ENCODE data around the gene ATP10B. TPM values are rescaled to one million over a fixed set of nuclear protein-coding genes. Genes with fewer than 3 reads are reported as not detected.

Gene ATP10B
- total RNA-seq, 1 experiment from 2014 or later, result 0.11 TPM

- H3K4me3 Mint-ChIP-seq, result no peak overlapping the region
- ATAC-seq (peak; percentile 96), DNase-seq (ENCODE audit: low spot score) (peak; percentile 59)
- no peaks in the 10 kb centered on the region; the same call in none of the 2 replicates for H3K27me3 Mint-ChIP-seq (ENCODE audit: low read depth)
- ChIA-PET CTCF (interaction anchor here (0.5 to 2.5 kb wide), 10 partner anchors 10 to 479 kb away, joined by 3 to 14 read pairs (median 4); no protein-coding TSS in a partner anchor), POLR2A (interaction anchor here (0.6 kb wide), 1 partner anchor 976 kb away, joined by 7 read pairs; no protein-coding TSS in a partner anchor)
- peaks cover 14% of the 10 kb centered on the region for H3K4me1 Mint-ChIP-seq
- H3K27ac Mint-ChIP-seq, result no peak overlapping the region
- no peaks in the 10 kb centered on the region; the same call in 1 of the 2 replicates for H3K9me3 Mint-ChIP-seq
- TF ChIP-seq ZNF219 (CRISPR knock-in tag; IDR thresholded peaks at IDR 0.05; ENCODE audit: borderline replicate concordance) (no peak), SMAD4 (CRISPR knock-in tag; IDR thresholded peaks at IDR 0.05) (no peak), MXD4 (CRISPR knock-in tag; IDR thresholded peaks at IDR 0.05; ENCODE audit: borderline replicate concordance) (no peak), TEAD4 (CRISPR knock-in tag; IDR thresholded peaks at IDR 0.05) (no peak), ZNF138 (CRISPR knock-in tag; conservative IDR thresholded peaks at IDR 0.05) (no peak), ATF6 (CRISPR knock-in tag; IDR thresholded peaks at IDR 0.05) (no peak), ZNF317 (CRISPR knock-in tag; IDR thresholded peaks at IDR 0.05; ENCODE audit: borderline replicate concordance, low read depth) (no peak)
- TF ChIP-seq, protein P1, sequence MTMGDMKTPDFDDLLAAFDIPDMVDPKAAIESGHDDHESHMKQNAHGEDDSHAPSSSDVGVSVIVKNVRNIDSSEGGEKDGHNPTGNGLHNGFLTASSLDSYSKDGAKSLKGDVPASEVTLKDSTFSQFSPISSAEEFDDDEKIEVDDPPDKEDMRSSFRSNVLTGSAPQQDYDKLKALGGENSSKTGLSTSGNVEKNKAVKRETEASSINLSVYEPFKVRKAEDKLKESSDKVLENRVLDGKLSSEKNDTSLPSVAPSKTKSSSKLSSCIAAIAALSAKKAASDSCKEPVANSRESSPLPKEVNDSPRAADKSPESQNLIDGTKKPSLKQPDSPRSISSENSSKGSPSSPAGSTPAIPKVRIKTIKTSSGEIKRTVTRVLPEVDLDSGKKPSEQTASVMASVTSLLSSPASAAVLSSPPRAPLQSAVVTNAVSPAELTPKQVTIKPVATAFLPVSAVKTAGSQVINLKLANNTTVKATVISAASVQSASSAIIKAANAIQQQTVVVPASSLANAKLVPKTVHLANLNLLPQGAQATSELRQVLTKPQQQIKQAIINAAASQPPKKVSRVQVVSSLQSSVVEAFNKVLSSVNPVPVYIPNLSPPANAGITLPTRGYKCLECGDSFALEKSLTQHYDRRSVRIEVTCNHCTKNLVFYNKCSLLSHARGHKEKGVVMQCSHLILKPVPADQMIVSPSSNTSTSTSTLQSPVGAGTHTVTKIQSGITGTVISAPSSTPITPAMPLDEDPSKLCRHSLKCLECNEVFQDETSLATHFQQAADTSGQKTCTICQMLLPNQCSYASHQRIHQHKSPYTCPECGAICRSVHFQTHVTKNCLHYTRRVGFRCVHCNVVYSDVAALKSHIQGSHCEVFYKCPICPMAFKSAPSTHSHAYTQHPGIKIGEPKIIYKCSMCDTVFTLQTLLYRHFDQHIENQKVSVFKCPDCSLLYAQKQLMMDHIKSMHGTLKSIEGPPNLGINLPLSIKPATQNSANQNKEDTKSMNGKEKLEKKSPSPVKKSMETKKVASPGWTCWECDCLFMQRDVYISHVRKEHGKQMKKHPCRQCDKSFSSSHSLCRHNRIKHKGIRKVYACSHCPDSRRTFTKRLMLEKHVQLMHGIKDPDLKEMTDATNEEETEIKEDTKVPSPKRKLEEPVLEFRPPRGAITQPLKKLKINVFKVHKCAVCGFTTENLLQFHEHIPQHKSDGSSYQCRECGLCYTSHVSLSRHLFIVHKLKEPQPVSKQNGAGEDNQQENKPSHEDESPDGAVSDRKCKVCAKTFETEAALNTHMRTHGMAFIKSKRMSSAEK (CRISPR knock-in tag; IDR thresholded peaks at IDR 0.05; ENCODE audit: borderline replicate concordance), result no peak
- H3K36me3 Mint-ChIP-seq, result no peaks in the 10 kb centered on the region
Measured at GRCh38 chr5:160787240-160787639, 64.8 kb downstream of the ATP10B start.

DNA sequence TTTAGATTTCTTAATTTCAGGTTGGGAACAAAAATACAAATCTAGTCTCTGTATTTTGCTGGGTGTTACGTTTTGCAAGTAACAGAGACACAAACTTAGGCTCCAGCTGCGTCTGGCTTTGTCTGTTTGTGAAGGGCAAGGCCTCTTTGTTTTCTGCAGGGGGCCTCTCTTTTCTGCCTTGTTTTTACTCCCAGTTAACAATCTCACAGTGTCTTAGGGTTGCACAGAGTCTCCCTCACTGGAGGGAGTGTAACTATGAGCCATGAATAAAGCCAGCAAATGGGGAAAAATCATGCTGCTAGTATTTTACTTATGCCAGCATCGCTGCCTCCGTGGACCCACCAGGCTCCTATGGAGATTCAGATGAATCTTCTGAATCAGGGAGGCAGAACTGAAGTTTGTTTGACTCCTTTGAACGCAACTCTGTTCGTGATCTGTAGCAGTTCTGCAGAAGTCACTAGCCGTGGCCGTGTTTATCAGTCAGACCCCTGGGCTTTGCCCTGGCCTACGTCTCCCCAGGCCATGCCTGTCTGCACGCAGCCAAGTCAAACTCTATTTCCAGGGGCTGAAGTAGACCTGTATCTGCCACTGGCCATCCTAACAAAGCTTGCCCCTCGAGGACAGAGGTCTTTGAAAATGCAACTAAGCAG, 77.2 kb downstream of the ATP10B start:
- no peak for DNase-seq (ENCODE audit: low spot score)
- H3K36me3 Mint-ChIP-seq, result no peaks in the 10 kb centered on the region

More for the DNA sequence above, 77.2 kb downstream of the ATP10B start:
- 0 out of 2 replicates have a peak overlapping the region, but pooled peaks have one; percentile 41 for H3K27ac Mint-ChIP-seq
- H3K9me3 Mint-ChIP-seq, result no peaks in the 10 kb centered on the region
- ChIA-PET CTCF (no interaction called here), POLR2A (no interaction called here)
- peak; percentile 55 for ATAC-seq
- peaks cover 32% of the 10 kb centered on the region for H3K4me1 Mint-ChIP-seq
- TF ChIP-seq ZNF396 (CRISPR knock-in tag; IDR thresholded peaks at IDR 0.05; ENCODE audit: borderline replicate concordance) (no peak), ATF2 (CRISPR knock-in tag; IDR thresholded peaks at IDR 0.05; ENCODE audit: borderline replicate concordance, low read depth) (no peak), ZMAT4 (CRISPR knock-in tag; IDR thresholded peaks at IDR 0.05) (no peak)
- H3K27me3 Mint-ChIP-seq (ENCODE audit: low read depth), result no peaks in the 10 kb centered on the region
- no peak overlapping the region for H3K4me3 Mint-ChIP-seq

Measured in WTC11 (cell line).